SK-N-SH (cell line): ENCODE results near the gene SPC25. TPM values are rescaled to one million over a fixed set of nuclear protein-coding genes. Genes with fewer than 3 reads are reported as not detected.

Experiments
- CTCF ChIA-PET: fragments of 300-600, 350-600 bp; formaldehyde crosslinking; extraction: SDS; loops from one replicate; lab custom pipeline; 2021; lab: Yijun Ruan, JAX
- POLR2A ChIA-PET: fragments of 350-600 bp; sonication (Branson Sonifier 250); formaldehyde crosslinking; extraction: SDS; loops from one replicate; lab custom pipeline; 2020; ENCODE audit warnings: antibody characterized with exemption, inconsistent platforms; lab: Yijun Ruan, JAX
- DNase-seq: peaks from one replicate; pipeline ENCODE4 v3.0.0; 2012
- H2AFZ ChIP-seq: fragments of 200-600 bp; sonication (generic); 2 replicates; pipeline ENCODE4 v1.8.1; 2016; ENCODE audit warnings: antibody characterized with exemption, mild to moderate bottlenecking, low read depth
- H3F3A ChIP-seq: fragments of 200-600 bp; sonication (generic); replicated peaks from 2 replicates; pipeline ENCODE3; 2016; ENCODE audit warnings: antibody characterized with exemption, mild to moderate bottlenecking; ENCODE audit not compliant: insufficient read depth
- H3K27ac ChIP-seq, 2 experiments: fragments of 200-500 bp in 1 of 2; fragments of 200-600 bp in 1 of 2; sonication (Bioruptor generic) in 1 of 2; sonication (generic), shearing (Covaris generic) in 1 of 2; 2 replicates each; pipeline versions ENCODE4 v1.5.1 to v1.6.1; 2014 to 2016; ENCODE audit warnings: low read depth in 2 of 2, inconsistent platforms in 1 of 2, low read length in 1 of 2, mild to moderate bottlenecking in 1 of 2, mixed read lengths in 1 of 2
- H3K27me3 ChIP-seq: fragments of 200-600 bp; sonication (generic), shearing (Covaris generic); 2 replicates; pipeline ENCODE4 v1.6.1; 2016; ENCODE audit warnings: mixed run types; ENCODE audit not compliant: insufficient read depth
- H3K36me3 ChIP-seq, 2 experiments: fragments of 200-500 bp in 1 of 2; fragments of 200-600 bp in 1 of 2; sonication (Bioruptor generic) in 1 of 2; sonication (generic) in 1 of 2; replicated peaks in 1 of 2; 2 replicates each; pipeline versions ENCODE3 to v1.5.1; 2014 to 2016; ENCODE audit warnings: low read length in 1 of 2, mild to moderate bottlenecking in 1 of 2; ENCODE audit not compliant: insufficient read depth in 2 of 2, control insufficient read depth in 1 of 2
- H3K4me1 ChIP-seq, 2 experiments: fragments of 200-500 bp in 1 of 2; fragments of 200-600 bp in 1 of 2; sonication (Bioruptor generic) in 1 of 2; sonication (generic), shearing (Covaris generic) in 1 of 2; 2 replicates each; pipeline versions ENCODE4 v1.5.1 to v1.6.1; 2014 to 2016; ENCODE audit warnings: low read depth in 1 of 2, low read length in 1 of 2, mixed run types in 1 of 2; ENCODE audit not compliant: insufficient read depth in 2 of 2, control insufficient read depth in 1 of 2
- H3K4me2 ChIP-seq: fragments of 200-600 bp; sonication (generic), shearing (Covaris generic); 2 replicates; pipeline ENCODE4 v1.6.1; 2017; ENCODE audit warnings: mixed run types
- H3K4me3 ChIP-seq, 2 experiments: fragments of 200-500 bp in 1 of 2; fragments of 200-600 bp in 1 of 2; sonication (Bioruptor generic) in 1 of 2; sonication (generic), shearing (Covaris generic) in 1 of 2; 2 replicates each; pipeline versions ENCODE4 v1.5.1 to v1.8.1; 2014 to 2016; ENCODE audit warnings: low read depth in 2 of 2, inconsistent platforms in 1 of 2, low read length in 1 of 2, mild to moderate bottlenecking in 1 of 2, mixed read lengths in 1 of 2, moderate library complexity in 1 of 2
- H3K79me2 ChIP-seq: fragments of 200-600 bp; sonication (generic); 2 replicates; pipeline ENCODE4 v1.8.1; 2017; ENCODE audit warnings: mild to moderate bottlenecking; ENCODE audit not compliant: insufficient read depth
- H3K9ac ChIP-seq: fragments of 200-600 bp; sonication (generic); 2 replicates; pipeline ENCODE4 v1.6.1; 2017; ENCODE audit warnings: mixed run types
- H3K9me2 ChIP-seq: fragments of 200-600 bp; sonication (generic); 2 replicates; pipeline ENCODE4 v1.6.1; 2017; ENCODE audit warnings: mixed run types
- H3K9me3 ChIP-seq: fragments of 200-600 bp; sonication (generic); 2 replicates; pipeline ENCODE4 v1.6.1; 2017; ENCODE audit warnings: mixed run types, mild to moderate bottlenecking, moderate library complexity
- H4K20me1 ChIP-seq: fragments of 200-600 bp; sonication (generic); 2 replicates; pipeline ENCODE4 v1.6.1; 2017; ENCODE audit warnings: mild to moderate bottlenecking, mixed run types; ENCODE audit not compliant: insufficient read depth
- CHD2 ChIP-seq: fragments of 150-350 bp; IDR thresholded peaks from 2 replicates; pipeline ENCODE4 v1.6.1; 2018; ENCODE audit warnings: low read length; ENCODE audit not compliant: partially characterized antibody
- EP300 ChIP-seq, 2 experiments: IDR thresholded peaks; 2 replicates each; pipeline versions ENCODE4 v1.4.0 to v1.6.1; 2012; ENCODE audit warnings: borderline replicate concordance in 1 of 2, low read depth in 1 of 2, low read length in 1 of 2
- FOSL2 ChIP-seq: IDR thresholded peaks from 2 replicates; pipeline ENCODE4 v1.4.0; 2012; ENCODE audit warnings: low read depth, mild to moderate bottlenecking, moderate library complexity, borderline replicate concordance
- FOXJ3 ChIP-seq: sonication (generic); formaldehyde crosslinking; IDR thresholded peaks from 2 replicates; pipeline ENCODE4 v1.5.1; 2020; ENCODE audit warnings: mild to moderate bottlenecking, missing genetic modification reagents
- GABPA ChIP-seq: IDR thresholded peaks from 2 replicates; pipeline ENCODE4 v1.4.0; 2012; ENCODE audit warnings: low read depth, mild to moderate bottlenecking
- GATA2 ChIP-seq: sonication (generic); formaldehyde crosslinking; IDR thresholded peaks from 2 replicates; pipeline ENCODE4 v1.5.0; 2020; ENCODE audit warnings: mild to moderate bottlenecking, missing genetic modification reagents
- JUND ChIP-seq: IDR thresholded peaks from 2 replicates; pipeline ENCODE4 v1.4.0; 2012
- POLR2AphosphoS5 ChIP-seq: IDR thresholded peaks from 2 replicates; pipeline ENCODE4 v1.6.1; 2012; ENCODE audit warnings: low read depth, low read length
- WGBS: methylation state at CpG from one replicate; pipeline ENCODE4 v1.1.6; 2017; ENCODE audit warnings: low lambda C conversion rate; 5-methylcytosine and 5-hydroxymethylcytosine counted together
- polyA plus RNA-seq, 3 experiments: library from polyadenylated mRNA; depleted of rRNA; stranded (reverse); fragments of >200 nt; gene quantifications; 2 replicates each; pipeline ENCODE4 v1.2.3, GENCODE V29; 2012
- TF ChIP-seq, protein P1 (sequence below): IDR thresholded peaks from 2 replicates; pipeline ENCODE4 v1.6.1; 2012; ENCODE audit warnings: mild to moderate bottlenecking, low read depth, low read length, moderate library complexity
- TF ChIP-seq, protein P2 (sequence below): IDR thresholded peaks from 2 replicates; pipeline ENCODE4 v1.4.0; 2012; ENCODE audit warnings: low read depth
- TF ChIP-seq, protein P3 (sequence below): fragments of 200-600 bp; sonication (generic); IDR thresholded peaks from 2 replicates; pipeline ENCODE4 v1.6.1; 2017; ENCODE audit warnings: antibody characterized with exemption, mild to moderate bottlenecking, moderate library complexity

The SPC25 gene
- polyA plus RNA-seq, 1 of the 3 experiments (the other 2 are of a cell fraction): 4.8 TPM

DNA sequence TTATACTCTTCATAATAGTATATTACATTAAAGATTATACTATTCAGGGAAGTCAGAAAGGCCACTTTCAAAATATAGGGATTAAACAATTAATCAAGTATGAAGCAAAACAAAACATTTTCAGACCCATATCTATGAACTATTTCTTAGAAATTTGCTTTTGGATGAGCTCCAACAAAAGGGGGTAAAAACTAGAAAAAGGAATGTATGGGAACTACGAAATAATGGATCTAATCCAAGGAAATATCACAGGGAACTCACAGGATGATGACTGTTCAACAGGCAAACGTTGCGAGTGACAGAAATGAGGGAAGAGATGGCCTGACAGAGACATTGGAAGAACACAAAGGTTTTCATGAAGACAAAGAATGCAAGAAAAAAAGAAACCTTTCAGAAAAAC is 38.8 kb upstream of the SPC25 start:
- H3F3A ChIP-seq: no peaks in the 10 kb centered on the region
- DNase-seq: no peak
- no peak overlapping the region for H3K27ac ChIP-seq
- CTCF ChIA-PET: no interaction called here
- H3K27me3 ChIP-seq: peaks cover 4% of the 10 kb centered on the region; the same call in 1 of the 2 replicates
- no peaks in the 10 kb centered on the region for H3K36me3 ChIP-seq
- peaks cover 0 to 2% of the 10 kb centered on the region in 2 experiments; a peak in 2 of 4 replicates for H3K4me1 ChIP-seq
- POLR2A ChIA-PET: no interaction called here
- no peak overlapping the region for H2AFZ ChIP-seq
- H4K20me1 ChIP-seq: no peaks in the 10 kb centered on the region
- no peaks in the 10 kb centered on the region for H3K79me2 ChIP-seq
- H3K9ac ChIP-seq: no peak overlapping the region
- no peaks in the 10 kb centered on the region for H3K9me3 ChIP-seq
- WGBS: 36% methylated on average over 3 of the region's 3 CpGs
- H3K4me2 ChIP-seq: no peak overlapping the region
- no peaks in the 10 kb centered on the region for H3K9me2 ChIP-seq
- no peak overlapping the region for H3K4me3 ChIP-seq
- TF ChIP-seq CHD2 (no peak), GABPA (no peak), GATA2 (CRISPR knock-in tag) (no peak), POLR2AphosphoS5 (no peak), FOXJ3 (CRISPR knock-in tag) (no peak), FOSL2 (no peak), JUND (no peak), EP300 (IDR thresholded peaks at IDR 0.05; ENCODE audit: borderline replicate concordance in 1 of 2, low read depth in 1 of 2, low read length in 1 of 2) (no peak)
- TF ChIP-seq, protein P1, sequence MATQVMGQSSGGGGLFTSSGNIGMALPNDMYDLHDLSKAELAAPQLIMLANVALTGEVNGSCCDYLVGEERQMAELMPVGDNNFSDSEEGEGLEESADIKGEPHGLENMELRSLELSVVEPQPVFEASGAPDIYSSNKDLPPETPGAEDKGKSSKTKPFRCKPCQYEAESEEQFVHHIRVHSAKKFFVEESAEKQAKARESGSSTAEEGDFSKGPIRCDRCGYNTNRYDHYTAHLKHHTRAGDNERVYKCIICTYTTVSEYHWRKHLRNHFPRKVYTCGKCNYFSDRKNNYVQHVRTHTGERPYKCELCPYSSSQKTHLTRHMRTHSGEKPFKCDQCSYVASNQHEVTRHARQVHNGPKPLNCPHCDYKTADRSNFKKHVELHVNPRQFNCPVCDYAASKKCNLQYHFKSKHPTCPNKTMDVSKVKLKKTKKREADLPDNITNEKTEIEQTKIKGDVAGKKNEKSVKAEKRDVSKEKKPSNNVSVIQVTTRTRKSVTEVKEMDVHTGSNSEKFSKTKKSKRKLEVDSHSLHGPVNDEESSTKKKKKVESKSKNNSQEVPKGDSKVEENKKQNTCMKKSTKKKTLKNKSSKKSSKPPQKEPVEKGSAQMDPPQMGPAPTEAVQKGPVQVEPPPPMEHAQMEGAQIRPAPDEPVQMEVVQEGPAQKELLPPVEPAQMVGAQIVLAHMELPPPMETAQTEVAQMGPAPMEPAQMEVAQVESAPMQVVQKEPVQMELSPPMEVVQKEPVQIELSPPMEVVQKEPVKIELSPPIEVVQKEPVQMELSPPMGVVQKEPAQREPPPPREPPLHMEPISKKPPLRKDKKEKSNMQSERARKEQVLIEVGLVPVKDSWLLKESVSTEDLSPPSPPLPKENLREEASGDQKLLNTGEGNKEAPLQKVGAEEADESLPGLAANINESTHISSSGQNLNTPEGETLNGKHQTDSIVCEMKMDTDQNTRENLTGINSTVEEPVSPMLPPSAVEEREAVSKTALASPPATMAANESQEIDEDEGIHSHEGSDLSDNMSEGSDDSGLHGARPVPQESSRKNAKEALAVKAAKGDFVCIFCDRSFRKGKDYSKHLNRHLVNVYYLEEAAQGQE: no peak
- TF ChIP-seq, protein P2, sequence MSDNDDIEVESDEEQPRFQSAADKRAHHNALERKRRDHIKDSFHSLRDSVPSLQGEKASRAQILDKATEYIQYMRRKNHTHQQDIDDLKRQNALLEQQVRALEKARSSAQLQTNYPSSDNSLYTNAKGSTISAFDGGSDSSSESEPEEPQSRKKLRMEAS: no peak
- TF ChIP-seq, protein P3, sequence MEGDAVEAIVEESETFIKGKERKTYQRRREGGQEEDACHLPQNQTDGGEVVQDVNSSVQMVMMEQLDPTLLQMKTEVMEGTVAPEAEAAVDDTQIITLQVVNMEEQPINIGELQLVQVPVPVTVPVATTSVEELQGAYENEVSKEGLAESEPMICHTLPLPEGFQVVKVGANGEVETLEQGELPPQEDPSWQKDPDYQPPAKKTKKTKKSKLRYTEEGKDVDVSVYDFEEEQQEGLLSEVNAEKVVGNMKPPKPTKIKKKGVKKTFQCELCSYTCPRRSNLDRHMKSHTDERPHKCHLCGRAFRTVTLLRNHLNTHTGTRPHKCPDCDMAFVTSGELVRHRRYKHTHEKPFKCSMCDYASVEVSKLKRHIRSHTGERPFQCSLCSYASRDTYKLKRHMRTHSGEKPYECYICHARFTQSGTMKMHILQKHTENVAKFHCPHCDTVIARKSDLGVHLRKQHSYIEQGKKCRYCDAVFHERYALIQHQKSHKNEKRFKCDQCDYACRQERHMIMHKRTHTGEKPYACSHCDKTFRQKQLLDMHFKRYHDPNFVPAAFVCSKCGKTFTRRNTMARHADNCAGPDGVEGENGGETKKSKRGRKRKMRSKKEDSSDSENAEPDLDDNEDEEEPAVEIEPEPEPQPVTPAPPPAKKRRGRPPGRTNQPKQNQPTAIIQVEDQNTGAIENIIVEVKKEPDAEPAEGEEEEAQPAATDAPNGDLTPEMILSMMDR: no peak
